HK-2 (cell line): ENCODE data around the gene CERS1.

ENCODE experiments used
- DNase-seq: peaks from one replicate; pipeline ENCODE4 v3.0.0-alpha.2; 2018; ENCODE audit not compliant: unreplicated experiment

Gene CERS1

DNA sequence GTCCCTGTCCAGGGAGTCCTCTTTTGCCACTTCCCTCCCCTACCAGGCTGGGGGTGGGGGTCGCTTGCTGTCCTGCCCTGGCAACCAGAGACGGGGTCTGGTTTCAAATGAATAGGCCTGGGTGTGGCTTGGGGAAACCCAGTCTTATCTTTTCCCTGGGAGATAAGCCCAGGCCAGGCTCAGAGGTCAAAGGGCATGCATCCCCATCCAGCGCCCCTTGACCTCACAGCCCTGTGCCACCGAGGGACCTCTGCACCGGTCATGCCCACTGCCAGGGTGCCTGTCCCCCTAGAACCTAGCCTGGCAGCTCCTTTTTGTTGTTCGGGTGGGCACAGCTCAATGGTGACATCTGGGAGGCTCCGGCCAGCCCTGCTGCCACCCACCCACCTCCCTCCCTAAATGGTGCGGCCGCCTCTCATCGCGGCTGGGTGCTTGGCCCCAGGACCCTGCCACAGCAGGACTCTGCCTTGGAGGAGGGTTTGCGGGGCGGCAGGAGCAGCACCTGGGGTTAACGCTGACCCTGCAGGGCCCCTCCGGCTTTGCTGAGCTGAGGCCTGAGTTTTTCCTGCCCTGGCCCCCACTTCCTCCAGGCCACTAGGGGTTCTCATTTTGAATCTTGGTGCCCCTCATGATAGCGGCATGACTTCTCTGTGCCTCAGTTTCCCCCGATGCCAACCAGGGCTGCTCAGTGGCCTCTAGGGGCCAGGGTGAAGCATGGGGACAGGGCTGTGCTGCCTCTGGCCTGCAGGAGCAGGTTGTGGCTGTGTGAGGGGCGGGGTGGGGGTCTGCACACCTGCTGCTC, 2.9 kb upstream of the CERS1 start:
- no peak for DNase-seq

DNA sequence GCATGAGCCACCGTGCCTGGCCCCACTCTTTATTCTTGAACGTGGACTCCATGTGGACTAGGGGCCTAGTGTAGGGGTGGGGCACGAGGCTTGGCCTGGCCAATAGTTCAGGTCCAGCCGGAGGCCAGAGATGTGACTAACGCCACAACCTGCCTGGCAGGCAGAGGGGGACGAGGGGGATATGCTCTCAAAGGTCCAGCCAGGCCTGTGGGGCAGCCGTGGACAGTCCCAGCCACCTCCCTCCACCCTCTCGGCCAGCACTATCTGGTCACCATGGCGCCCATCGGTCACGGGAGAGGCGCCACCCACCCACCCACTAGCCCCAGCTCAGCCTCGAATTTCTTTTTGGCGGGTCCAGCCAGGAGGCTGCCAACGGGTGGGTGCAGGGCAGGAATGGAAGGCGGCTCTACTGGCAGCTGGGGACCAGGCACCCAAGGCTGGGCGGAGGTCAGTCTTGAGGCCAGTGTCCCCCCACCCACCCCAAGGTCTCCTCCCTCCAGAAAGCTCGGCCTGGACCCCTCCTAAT, 2.2 kb upstream of the CERS1 start:
- no peak for DNase-seq

GRCh38 chr19:18897094-18898029, 1.4 kb upstream of the CERS1 start:
- no peak for DNase-seq

GRCh38 chr19:18896421-18896841, 473 bp upstream of the CERS1 start:
- DNase-seq, result no peak

GRCh38 chr19:18895038-18895823, 727 bp downstream of the CERS1 start:
- peak; percentile 81 for DNase-seq

DNA sequence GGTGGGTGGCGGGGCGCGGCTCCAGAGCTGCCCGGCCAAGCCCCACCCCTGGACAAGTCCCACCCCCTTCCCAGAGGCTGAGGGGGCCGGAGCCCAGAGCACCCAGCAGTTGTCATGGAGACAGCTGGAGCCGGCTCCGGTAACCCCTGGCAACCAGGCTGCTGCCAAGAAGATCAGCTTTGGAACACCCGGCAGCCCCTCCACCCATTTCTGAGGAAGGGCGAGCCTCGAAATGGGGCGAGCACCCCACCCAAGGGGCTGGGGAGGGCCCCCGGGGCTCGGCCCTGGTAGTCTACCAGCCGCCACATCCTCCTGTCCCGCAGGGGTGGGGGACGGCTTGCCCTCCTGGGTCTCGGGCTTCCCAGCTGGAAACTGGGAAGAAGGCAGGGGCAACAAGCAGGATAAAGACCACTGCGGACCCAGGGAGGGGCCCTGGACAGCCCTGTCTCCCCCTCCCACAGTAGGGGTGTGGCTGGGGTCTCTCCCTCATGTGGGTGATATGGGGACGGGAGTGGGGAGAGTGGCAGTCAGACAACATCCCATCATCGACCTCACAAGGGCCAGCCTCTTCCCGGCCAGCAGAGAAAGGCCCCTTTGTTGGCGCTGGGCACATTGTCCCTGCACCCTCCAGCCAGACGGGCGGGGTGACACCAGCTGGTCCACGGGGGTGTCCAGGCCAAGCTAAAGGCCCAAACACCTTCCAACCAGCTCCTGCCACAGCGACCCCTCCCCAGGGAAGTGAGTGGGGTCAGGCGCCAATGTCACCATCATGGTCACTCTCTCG, 1.5 kb downstream of the CERS1 start:
- no peak for DNase-seq

- DNase-seq, result no peak
Measured at GRCh38 chr19:18893587-18894253, 2.2 kb downstream of the CERS1 start.

- no peak for DNase-seq
Measured at GRCh38 chr19:18889949-18890745, 5.8 kb downstream of the CERS1 start.

DNA sequence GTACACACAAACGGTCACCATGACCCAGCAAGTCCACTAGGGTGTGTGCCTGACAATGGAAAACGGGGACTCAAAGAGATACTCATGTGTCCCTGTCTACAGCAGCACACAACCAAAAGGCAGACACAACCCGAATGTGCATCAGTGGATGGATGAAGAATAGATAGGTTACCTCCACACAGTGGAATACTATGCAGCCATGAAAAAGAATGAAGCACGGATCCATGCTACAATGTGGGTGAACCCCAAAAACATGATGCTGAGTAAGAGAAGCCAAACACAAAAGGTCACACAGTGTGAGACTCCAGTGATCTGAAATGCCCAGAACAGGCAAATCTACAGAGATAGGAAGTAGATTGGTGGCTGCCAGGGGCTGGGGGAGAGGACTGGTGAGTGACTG, 9.0 kb downstream of the CERS1 start:
- DNase-seq, result no peak

GRCh38 chr19:18883526-18884304, 12.2 kb downstream of the CERS1 start:
- DNase-seq, result no peak

DNA sequence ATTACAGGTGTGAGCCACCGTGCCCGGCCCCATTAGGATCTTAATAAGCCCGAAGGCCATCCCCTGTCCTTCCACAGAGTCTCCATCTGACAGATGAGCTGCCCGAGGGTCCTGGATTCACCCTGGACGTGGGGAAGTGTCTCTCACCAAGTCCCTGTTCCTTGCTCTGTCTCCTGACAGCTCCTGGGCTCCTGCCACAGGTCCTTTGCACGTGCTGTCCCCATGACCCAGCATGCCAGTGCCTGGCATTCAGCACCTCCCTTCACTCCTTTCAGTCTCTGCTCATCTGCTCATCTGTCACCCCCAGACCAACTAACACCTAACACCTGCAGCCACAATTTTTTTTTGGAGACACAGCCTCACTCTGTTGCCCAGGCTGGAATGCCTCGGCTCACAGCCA, 14.5 kb downstream of the CERS1 start:
- no peak for DNase-seq

DNA sequence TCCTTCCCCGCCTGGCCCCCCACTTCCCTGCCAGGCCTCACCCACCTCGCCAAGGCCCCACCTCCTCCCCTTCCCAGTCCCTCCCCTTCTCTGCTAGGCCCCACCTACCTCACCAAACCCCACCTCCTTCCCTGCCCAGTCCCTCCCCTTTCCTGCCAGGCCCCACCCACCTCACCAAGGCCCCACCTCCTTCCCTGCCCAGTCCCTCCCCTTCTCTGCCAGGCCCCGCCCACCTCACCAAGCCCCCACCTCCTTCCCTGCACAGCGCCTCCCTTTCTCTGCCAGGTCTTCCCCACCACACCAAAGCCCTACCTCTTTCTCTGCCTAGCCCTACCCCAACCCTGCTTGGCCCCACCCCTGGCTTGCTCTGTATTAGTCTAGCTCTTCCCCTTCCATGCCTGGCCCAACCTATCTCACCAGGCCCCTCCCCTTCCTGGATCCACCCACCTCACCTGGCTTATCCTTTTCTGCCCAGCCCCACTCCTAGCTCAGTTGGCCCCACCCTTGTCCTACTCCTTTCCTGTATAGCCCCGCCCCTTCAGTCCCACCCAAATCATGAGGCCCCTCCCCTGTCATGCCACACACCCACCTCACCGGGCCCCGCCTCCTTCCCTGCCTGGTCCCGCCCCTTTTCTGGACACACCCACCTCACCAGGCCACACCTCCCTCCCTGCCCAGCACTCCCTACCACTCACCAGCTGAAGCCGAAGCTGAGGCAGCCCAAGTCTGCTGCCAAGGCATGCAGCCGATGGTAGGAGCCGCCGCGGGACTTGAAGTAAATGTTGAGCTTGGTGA, 16.2 kb downstream of the CERS1 start:
- peak; percentile 35 for DNase-seq

GRCh38 chr19:18878858-18879578, 16.9 kb downstream of the CERS1 start:
- no peak for DNase-seq

GRCh38 chr19:18878058-18878797, 17.7 kb downstream of the CERS1 start:
- no peak for DNase-seq

- no peak for DNase-seq
Measured at GRCh38 chr19:18876865-18877264, 19.1 kb downstream of the CERS1 start.

- no peak for DNase-seq
Measured at GRCh38 chr19:18875726-18876125, 20.2 kb downstream of the CERS1 start.

GRCh38 chr19:18871543-18871942, 24.4 kb downstream of the CERS1 start:
- no peak for DNase-seq
